Neural cell (in vitro differentiated cells): Measurements from ENCODE around the gene PGAP3. TPM values are rescaled to one million over a fixed set of nuclear protein-coding genes. Genes with fewer than 3 reads are reported as not detected.

Experiments used
- H2AFZ ChIP-seq: fragments of 200-600, 300-800 bp; sonication (generic), shearing (Covaris generic); 2 replicates; pipeline ENCODE4 v1.6.0; 2014; ENCODE audit warnings: low read depth, mild to moderate bottlenecking, antibody characterized with exemption, low read length, moderate library complexity
- H3F3A ChIP-seq: fragments of 200-600 bp; shearing (Covaris generic); 2 replicates; pipeline ENCODE4 v1.6.1; 2016; ENCODE audit warnings: mild to moderate bottlenecking, moderate library complexity, mixed read lengths, antibody characterized with exemption, low read length; ENCODE audit not compliant: insufficient read depth, poor library complexity, severe bottlenecking
- H3K27ac ChIP-seq: fragments of 200-600, 300-800 bp; sonication (generic), shearing (Covaris generic); 2 replicates; pipeline ENCODE4 v1.5.1; 2014; ENCODE audit warnings: mild to moderate bottlenecking, low read length, moderate library complexity
- H3K27me3 ChIP-seq: fragments of 300-800, 200-600 bp; sonication (generic), shearing (Covaris generic); 2 replicates; pipeline ENCODE4 v1.6.0; 2014; ENCODE audit warnings: mild to moderate bottlenecking, low read depth, low read length, moderate library complexity; ENCODE audit not compliant: insufficient read depth
- H3K36me3 ChIP-seq: fragments of 300-800, 200-600 bp; sonication (generic), shearing (Covaris generic); 2 replicates; pipeline ENCODE4 v1.5.1; 2014; ENCODE audit warnings: mild to moderate bottlenecking, antibody characterized with exemption, low read length, moderate library complexity; ENCODE audit not compliant: insufficient read depth
- H3K4me2 ChIP-seq: fragments of 300-800, 200-600 bp; sonication (generic), shearing (Covaris generic); 2 replicates; pipeline ENCODE4 v1.6.0; 2014; ENCODE audit warnings: mild to moderate bottlenecking, low read length
- H3K4me3 ChIP-seq: fragments of 300-800, 200-600 bp; sonication (generic), shearing (Covaris generic); 2 replicates; pipeline ENCODE4 v1.5.1; 2014; ENCODE audit warnings: mild to moderate bottlenecking, low read length, moderate library complexity
- H3K79me2 ChIP-seq: fragments of 200-600 bp; shearing (Covaris generic); replicated peaks from 2 replicates; pipeline ENCODE4 v1.6.0; 2014; ENCODE audit warnings: mild to moderate bottlenecking, low read length, moderate library complexity; ENCODE audit not compliant: insufficient read depth
- H3K9ac ChIP-seq: fragments of 300-800, 200-600 bp; sonication (generic), shearing (Covaris generic); 2 replicates; pipeline ENCODE4 v1.6.1; 2016; ENCODE audit warnings: mild to moderate bottlenecking, low read length, mixed read lengths
- H3K9me2 ChIP-seq: fragments of 200-600 bp; shearing (Covaris generic); 2 replicates; pipeline ENCODE4 v1.6.1; 2016; ENCODE audit warnings: mild to moderate bottlenecking, low read length, mixed read lengths; ENCODE audit not compliant: insufficient read depth
- H3K9me3 ChIP-seq: fragments of 200-600, 300-800 bp; sonication (generic), shearing (Covaris generic); 2 replicates; pipeline ENCODE4 v1.6.1; 2016; ENCODE audit warnings: mild to moderate bottlenecking, mixed run types, low read length, moderate library complexity, mixed read lengths
- H4K20me1 ChIP-seq: fragments of 200-600 bp; shearing (Covaris generic); 2 replicates; pipeline ENCODE4 v1.6.1; 2016; ENCODE audit warnings: mild to moderate bottlenecking, mixed run types; ENCODE audit not compliant: insufficient read depth
- CTCF ChIP-seq: fragments of 450-650 bp; IDR thresholded peaks from 2 replicates; pipeline ENCODE4 v1.5.1; 2014; ENCODE audit warnings: antibody characterized with exemption, mild to moderate bottlenecking, moderate library complexity; ENCODE audit not compliant: poor library complexity, severe bottlenecking
- EP300 ChIP-seq: fragments of 450-650 bp; conservative IDR thresholded peaks from 2 replicates; pipeline ENCODE4 v1.6.1; 2014; ENCODE audit warnings: antibody characterized with exemption, mild to moderate bottlenecking, moderate library complexity; ENCODE audit not compliant: poor library complexity, severe bottlenecking
- EZH2 ChIP-seq: fragments of 200-600, 300-800 bp; shearing (Covaris generic), sonication (generic); IDR thresholded peaks from 2 replicates; pipeline ENCODE4 v1.6.1; 2014; ENCODE audit warnings: antibody characterized with exemption, low read length, borderline replicate concordance, mild to moderate bottlenecking; ENCODE audit not compliant: insufficient read depth, poor library complexity, severe bottlenecking
- MXI1 ChIP-seq: fragments of 450-650 bp; conservative IDR thresholded peaks from 2 replicates; pipeline ENCODE4 v1.6.1; 2014; ENCODE audit warnings: antibody characterized with exemption, mild to moderate bottlenecking; ENCODE audit not compliant: poor library complexity, severe bottlenecking
- POLR2AphosphoS5 ChIP-seq: IDR thresholded peaks from 2 replicates; pipeline ENCODE4 v1.6.1; 2012
- RAD21 ChIP-seq: fragments of 450-650 bp; conservative IDR thresholded peaks from 2 replicates; pipeline ENCODE4 v1.6.1; 2014; ENCODE audit warnings: antibody characterized with exemption, mild to moderate bottlenecking, moderate library complexity
- REST ChIP-seq: IDR thresholded peaks from 2 replicates; pipeline ENCODE4 v1.6.1; 2012; ENCODE audit warnings: borderline replicate concordance
- SMC3 ChIP-seq: fragments of 450-650 bp; conservative IDR thresholded peaks from 2 replicates; pipeline ENCODE4 v1.6.1; 2014; ENCODE audit warnings: antibody characterized with exemption, mild to moderate bottlenecking, moderate library complexity; ENCODE audit not compliant: poor library complexity
- TAF1 ChIP-seq: IDR thresholded peaks from 2 replicates; pipeline ENCODE4 v1.6.1; 2012; ENCODE audit warnings: low read depth
- polyA plus RNA-seq: library from polyadenylated mRNA; depleted of rRNA; stranded (reverse); fragments of >200 nt; gene quantifications from 2 replicates; pipeline ENCODE4 v1.2.3, GENCODE V29; 2014

The PGAP3 gene
- polyA plus RNA-seq, 1 donor from 2014 or later: 27.2 TPM

- no peak overlapping the region for H3K27ac ChIP-seq
- no peaks in the 10 kb centered on the region for H3K9me3 ChIP-seq
- H3K79me2 ChIP-seq: no peaks in the 10 kb centered on the region
- H3K4me3 ChIP-seq: no peak overlapping the region
- no peaks in the 10 kb centered on the region for H4K20me1 ChIP-seq
- no peaks in the 10 kb centered on the region for H3K36me3 ChIP-seq
- TF ChIP-seq CTCF: no peak
- no peak for TF ChIP-seq EP300
- TF ChIP-seq TAF1: no peak
- TF ChIP-seq RAD21: no peak
- no peak for TF ChIP-seq EZH2
- no peak for TF ChIP-seq REST
- TF ChIP-seq SMC3: no peak
- no peak for TF ChIP-seq POLR2AphosphoS5
- no peak for TF ChIP-seq MXI1
- H2AFZ ChIP-seq: no peak overlapping the region
- H3K4me2 ChIP-seq: no peak overlapping the region
- H3K9me2 ChIP-seq: no peaks in the 10 kb centered on the region
- no peaks in the 10 kb centered on the region for H3K27me3 ChIP-seq
- no peaks in the 10 kb centered on the region for H3F3A ChIP-seq
- H3K9ac ChIP-seq: no peak overlapping the region
Observed at GRCh38 chr17:39706921-39707337, 19.1 kb upstream of the PGAP3 start.

- Histone ChIP-seq H3K79me2 (no peaks in the 10 kb centered on the region), H3K9me2 (no peaks in the 10 kb centered on the region), H3F3A (no peaks in the 10 kb centered on the region), H3K36me3 (no peaks in the 10 kb centered on the region), H3K4me2 (no peak overlapping the region), H4K20me1 (no peaks in the 10 kb centered on the region), H3K27me3 (no peaks in the 10 kb centered on the region), H3K9me3 (no peaks in the 10 kb centered on the region), H3K9ac (no peak overlapping the region), H2AFZ (no peak overlapping the region), H3K27ac (no peak overlapping the region), H3K4me3 (no peak overlapping the region)
- TF ChIP-seq POLR2AphosphoS5 (no peak), EZH2 (no peak), EP300 (no peak), RAD21 (no peak), REST (no peak), TAF1 (no peak), CTCF (no peak), SMC3 (no peak), MXI1 (no peak)
Observed at GRCh38 chr17:39706383-39706782, 18.5 kb upstream of the PGAP3 start.
